Thyroid gland (tissue), 4 donors: ENCODE results near the gene VLDLR.

Source experiments
- POLR2A ChIP-seq, 2 donors: fragments of 450-650 bp; IDR thresholded peaks; one replicate each; pipeline ENCODE4 v1.6.1; 2017; ENCODE audit warnings: antibody characterized with exemption in 2 of 2, mild to moderate bottlenecking in 2 of 2, moderate library complexity in 1 of 2
- TF ChIP-seq, protein P1 (sequence below), 6 experiments: fragments of 200-600 bp in 3 of 6; fragments of 450-650 bp in 3 of 6; sonication (generic) in 3 of 6; IDR thresholded peaks; one replicate each; pipeline ENCODE4 v1.5.1; 2016 to 2019; ENCODE audit warnings: antibody characterized with exemption in 6 of 6, mild to moderate bottlenecking in 2 of 6, inconsistent platforms in 1 of 6, moderate library complexity in 1 of 6

DNA sequence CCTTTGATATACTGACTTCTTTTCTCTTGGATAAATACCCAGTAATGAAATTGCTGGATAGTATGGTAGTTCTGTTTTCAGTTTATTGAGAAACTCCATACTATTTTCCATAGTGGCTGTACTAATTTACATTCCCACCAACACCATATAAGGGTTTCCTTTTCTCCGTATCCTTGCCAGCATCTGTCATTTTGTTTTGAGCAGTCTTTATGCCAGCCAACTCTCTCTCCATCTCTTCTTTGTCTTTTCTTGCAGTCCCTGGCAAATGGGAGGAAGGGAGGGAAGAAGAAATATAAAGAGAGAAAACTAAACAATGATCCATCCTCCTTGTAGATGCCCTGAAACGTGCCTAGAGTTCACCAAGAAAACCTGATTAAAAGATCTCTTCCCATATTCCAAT, 9.6 kb upstream of the VLDLR start:
- TF ChIP-seq, protein P1, sequence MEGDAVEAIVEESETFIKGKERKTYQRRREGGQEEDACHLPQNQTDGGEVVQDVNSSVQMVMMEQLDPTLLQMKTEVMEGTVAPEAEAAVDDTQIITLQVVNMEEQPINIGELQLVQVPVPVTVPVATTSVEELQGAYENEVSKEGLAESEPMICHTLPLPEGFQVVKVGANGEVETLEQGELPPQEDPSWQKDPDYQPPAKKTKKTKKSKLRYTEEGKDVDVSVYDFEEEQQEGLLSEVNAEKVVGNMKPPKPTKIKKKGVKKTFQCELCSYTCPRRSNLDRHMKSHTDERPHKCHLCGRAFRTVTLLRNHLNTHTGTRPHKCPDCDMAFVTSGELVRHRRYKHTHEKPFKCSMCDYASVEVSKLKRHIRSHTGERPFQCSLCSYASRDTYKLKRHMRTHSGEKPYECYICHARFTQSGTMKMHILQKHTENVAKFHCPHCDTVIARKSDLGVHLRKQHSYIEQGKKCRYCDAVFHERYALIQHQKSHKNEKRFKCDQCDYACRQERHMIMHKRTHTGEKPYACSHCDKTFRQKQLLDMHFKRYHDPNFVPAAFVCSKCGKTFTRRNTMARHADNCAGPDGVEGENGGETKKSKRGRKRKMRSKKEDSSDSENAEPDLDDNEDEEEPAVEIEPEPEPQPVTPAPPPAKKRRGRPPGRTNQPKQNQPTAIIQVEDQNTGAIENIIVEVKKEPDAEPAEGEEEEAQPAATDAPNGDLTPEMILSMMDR (IDR thresholded peaks at IDR 0.05): no peak
- TF ChIP-seq POLR2A (IDR thresholded peaks at IDR 0.05): no peak
